GM12801 (cell line): ENCODE data around the gene TMSB15B.

Experiments used
- TF ChIP-seq, protein P1 (sequence below): IDR thresholded peaks from one replicate; pipeline ENCODE4 v1.5.1; 2011; ENCODE audit warnings: control low read depth; ENCODE audit not compliant: insufficient read length; ENCODE audit errors: extremely low read depth

TMSB15B gene

DNA sequence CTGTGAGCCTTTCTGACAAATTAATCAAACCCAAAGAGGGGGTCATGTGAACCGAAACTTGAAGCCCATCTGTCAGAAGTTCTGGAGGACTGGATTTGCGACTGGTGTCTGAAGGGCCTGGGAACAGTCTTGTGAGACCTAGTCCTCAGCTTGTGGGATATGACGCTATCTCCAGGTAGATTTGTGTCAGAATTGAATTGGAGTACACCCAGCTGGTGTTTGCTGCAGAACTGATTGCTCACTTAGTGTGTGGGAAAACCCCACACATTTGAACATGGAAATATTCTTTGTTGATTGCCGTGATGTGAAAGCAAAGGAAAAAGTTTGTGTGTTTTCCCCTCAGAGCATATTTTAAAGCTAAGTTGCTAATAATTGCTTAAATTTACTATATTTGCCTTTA, 30.3 kb upstream of the TMSB15B start:
- TF ChIP-seq, protein P1, sequence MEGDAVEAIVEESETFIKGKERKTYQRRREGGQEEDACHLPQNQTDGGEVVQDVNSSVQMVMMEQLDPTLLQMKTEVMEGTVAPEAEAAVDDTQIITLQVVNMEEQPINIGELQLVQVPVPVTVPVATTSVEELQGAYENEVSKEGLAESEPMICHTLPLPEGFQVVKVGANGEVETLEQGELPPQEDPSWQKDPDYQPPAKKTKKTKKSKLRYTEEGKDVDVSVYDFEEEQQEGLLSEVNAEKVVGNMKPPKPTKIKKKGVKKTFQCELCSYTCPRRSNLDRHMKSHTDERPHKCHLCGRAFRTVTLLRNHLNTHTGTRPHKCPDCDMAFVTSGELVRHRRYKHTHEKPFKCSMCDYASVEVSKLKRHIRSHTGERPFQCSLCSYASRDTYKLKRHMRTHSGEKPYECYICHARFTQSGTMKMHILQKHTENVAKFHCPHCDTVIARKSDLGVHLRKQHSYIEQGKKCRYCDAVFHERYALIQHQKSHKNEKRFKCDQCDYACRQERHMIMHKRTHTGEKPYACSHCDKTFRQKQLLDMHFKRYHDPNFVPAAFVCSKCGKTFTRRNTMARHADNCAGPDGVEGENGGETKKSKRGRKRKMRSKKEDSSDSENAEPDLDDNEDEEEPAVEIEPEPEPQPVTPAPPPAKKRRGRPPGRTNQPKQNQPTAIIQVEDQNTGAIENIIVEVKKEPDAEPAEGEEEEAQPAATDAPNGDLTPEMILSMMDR = no peak

DNA sequence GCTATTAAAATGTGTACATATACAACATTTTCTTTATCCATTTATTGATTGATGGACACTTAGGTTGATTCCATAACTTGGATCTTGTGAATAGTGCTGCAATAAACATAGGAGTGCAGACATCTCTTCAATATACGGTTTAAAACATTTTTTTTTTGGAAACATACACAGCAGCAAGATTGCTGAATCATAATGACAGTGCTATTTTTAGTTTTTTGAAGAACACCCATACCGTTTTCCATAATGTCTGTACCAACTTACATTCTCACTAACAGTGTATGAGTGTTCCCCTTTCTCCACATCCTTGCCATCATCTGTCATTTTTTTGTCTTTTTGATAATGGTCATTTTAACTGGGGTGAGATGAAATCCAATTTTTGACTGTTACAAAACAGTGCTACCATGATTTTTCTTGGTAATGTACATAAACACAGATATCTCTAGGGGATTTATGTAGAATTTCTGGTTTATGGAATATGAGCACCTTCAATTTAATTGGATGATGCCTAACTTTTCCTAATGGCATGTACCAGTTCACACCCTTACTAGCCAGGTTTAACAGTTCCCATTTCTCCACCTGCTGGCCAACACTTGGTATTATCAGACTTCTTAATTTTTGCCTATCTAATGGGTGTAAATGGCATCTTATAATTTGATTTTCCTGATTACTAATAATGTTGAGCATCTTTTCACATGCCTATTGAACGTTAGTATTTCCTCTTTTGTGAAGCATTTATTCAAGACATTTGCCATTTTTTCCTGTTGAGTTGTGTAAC, 21.0 kb upstream of the TMSB15B start:
- TF ChIP-seq, protein P1 = no peak

DNA sequence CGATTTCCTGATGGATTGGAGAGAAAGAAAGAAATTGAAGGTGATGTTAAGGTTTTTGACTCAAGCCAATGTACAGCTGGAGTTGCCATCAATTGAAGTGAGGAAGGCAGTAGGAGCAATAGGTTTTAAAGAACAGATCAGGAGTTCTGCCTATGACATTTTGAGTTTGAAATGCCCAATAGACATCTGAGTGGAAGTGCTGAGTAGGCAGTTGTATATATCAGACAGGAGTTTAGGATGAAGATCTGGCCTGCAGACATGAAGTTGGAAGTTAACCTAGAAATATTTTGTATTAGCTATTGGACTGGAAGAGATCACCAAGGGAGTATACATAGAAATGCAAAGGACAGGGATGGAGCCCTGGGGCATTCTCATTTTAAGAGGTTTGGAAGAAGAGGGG, 12.9 kb upstream of the TMSB15B start:
- TF ChIP-seq, protein P1 = no peak

DNA sequence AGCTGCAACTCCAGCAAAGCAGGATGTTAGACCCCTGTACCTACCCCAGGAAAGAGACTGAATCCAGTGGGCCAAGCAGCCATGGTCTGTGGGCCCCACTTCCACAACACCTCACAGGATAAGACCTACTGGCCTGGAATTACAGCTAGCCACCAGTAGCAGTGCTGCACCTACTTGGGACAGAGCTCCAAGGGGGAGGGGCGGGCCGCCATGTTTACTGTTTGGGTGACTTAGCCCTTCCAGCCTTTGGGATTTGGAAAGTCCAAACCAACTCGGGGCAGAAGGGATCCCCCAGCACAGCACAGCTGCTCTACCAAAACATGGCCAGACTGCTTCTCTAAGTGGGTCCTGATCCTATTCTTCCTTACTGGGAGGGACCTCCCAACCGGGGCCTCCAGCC, 9.1 kb upstream of the TMSB15B start:
- TF ChIP-seq, protein P1 = no peak

DNA sequence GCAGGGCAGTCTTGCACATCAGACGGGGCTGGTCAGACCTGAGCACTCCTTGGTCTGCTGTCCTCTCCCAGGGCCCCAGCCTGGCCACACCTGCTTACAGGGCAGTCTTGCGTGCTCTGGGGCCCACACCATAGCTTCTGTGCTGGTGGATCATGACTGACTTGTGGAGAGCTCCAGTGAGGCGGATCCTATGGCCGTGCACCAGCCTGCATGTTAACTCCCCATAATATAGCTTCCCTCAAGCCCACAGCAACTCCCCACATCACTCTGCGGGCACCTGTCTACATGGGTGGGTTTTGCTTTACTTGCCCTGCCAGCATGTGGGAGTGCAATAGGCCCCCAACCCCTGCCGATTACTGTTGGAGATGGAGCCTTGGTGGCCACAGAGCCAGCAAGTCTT, 8.2 kb upstream of the TMSB15B start:
- TF ChIP-seq, protein P1 = no peak

DNA sequence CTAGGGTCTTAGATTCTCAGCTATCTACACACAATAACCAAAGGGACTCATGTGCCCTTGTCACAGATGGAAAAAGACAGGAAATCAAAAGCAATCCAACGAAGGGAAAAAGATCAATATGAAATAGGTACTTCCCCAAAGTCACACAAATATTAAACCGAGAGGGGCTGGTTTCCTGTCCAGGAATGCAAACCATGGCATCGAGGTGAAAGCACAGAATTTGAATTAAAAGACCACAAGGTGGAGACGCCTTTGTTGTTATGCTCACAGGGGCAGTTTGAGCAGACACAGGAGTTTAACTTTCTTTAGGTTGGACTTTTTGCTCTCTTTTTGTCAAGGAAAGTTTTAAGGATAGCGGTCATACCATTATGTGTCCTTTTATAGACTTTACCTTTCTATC, 36.8 kb downstream of the TMSB15B start:
- TF ChIP-seq, protein P1 = no peak

DNA sequence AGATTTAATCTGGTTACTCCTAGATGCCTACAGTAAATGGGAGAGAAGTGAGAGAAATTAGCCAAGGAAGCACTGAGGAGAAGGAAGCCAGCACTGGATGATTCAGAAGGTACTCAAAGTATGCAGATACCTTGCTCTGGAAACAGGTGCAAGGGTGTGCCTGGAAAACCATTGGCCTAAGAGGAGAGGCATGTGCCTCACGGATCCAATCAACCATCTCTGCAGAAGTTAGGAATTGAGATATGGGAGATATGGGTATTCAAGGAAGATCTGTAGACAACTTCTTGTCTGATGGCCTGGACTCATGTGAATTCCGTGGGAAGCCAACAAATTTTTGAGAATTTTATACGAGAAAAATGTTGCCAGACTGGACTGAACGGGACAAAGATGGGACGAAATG, 46.4 kb downstream of the TMSB15B start:
- TF ChIP-seq, protein P1 = no peak
